ENCODE measurements around the gene PTPN13. TPM values are rescaled to one million over a fixed set of nuclear protein-coding genes. Genes with fewer than 3 reads are reported as not detected.

Gene PTPN13
- total RNA-seq, 2 experiments from 2014 or later, result 2.7 to 3.2 TPM

DNA sequence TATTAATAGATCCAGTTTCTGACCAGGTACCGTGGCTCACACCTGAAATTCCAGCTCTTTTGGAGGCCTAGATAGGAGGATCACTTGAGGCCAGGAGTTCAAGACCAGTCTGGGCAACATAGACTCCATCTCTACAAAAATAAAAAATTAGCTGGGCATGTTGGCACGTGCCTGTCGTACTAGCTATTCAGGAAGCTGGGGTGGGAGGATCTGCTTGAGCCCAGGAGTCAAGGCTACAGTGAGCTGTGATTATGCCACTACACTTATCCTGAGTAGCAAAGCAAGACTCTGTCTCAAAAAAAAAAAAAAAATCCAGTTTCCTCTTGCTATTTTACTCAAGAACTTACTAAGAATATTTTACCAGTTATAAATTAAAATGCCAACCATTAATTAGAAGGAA is 163.4 kb downstream of the PTPN13 start:
- Mint-ChIP-seq H3K9me3 (no peaks in the 10 kb centered on the region), H3K4me3 (no peak overlapping the region)
- intact Hi-C loops (cut with micrococcal nuclease), result no loop called here

DNA sequence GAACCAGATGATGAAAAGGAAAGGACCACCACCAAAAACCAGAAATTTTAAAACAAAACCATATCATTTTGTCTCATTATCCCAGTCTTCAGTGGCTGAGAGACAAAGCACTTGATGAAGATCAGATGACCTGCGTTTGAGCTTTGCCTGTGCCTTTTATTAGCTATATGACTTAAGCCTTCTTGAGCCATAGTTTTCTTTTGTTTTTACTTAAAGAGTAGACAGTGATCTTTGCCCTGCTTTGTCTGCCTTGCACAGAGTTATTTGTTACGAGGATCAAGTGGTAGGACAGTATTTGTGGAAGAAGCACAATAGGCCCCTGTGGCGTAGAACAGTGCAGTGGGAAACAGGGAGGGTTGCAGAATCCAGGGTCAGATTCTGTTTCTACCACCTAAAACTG is 165.2 kb downstream of the PTPN13 start:
- Mint-ChIP-seq H3K4me3 (no peak overlapping the region), H3K27me3 (peaks cover 2% of the 10 kb centered on the region), H3K27ac (no peak overlapping the region), H3K4me1 (ENCODE audit: low read depth) (no peaks in the 10 kb centered on the region), H3K9me3 (no peaks in the 10 kb centered on the region), H3K36me3 (no peaks in the 10 kb centered on the region)
- CTCF ChIA-PET, result interaction anchor here (1.0 kb wide), 1 partner anchor 263 kb away, joined by 3 read pairs; no protein-coding TSS in a partner anchor
- POLR2A ChIA-PET, result no interaction called here
- DNase-seq, result no peak
- intact Hi-C loops (cut with micrococcal nuclease), result no loop called here

More for the DNA sequence above, 163.4 kb downstream of the PTPN13 start:
- POLR2A ChIA-PET, result no interaction called here
- CTCF ChIA-PET, result no interaction called here
- no peak for DNase-seq
- H3K27me3 Mint-ChIP-seq, result peaks cover 2% of the 10 kb centered on the region
- H3K27ac Mint-ChIP-seq, result no peak overlapping the region
- no peaks in the 10 kb centered on the region for H3K4me1 Mint-ChIP-seq (ENCODE audit: low read depth)
- no peaks in the 10 kb centered on the region for H3K36me3 Mint-ChIP-seq

DNA sequence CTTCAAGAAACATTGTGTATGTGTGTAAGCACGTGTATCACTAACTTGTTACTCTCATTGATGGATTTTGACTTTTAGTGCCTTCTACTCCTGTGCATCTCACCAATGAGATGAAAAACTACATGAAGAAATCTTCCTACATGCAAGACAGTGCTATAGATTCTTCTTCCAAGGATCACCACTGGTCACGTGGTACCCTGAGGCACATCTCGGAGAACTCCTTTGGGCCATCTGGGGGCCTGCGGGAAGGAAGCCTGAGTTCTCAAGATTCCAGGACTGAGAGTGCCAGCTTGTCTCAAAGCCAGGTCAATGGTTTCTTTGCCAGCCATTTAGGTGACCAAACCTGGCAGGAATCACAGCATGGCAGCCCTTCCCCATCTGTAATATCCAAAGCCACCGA is 168.5 kb downstream of the PTPN13 start:
- POLR2A ChIA-PET, result no interaction called here
- DNase-seq, result no peak
- H3K27ac Mint-ChIP-seq, result no peak overlapping the region
- no peaks in the 10 kb centered on the region for H3K4me1 Mint-ChIP-seq (ENCODE audit: low read depth)
- no peaks in the 10 kb centered on the region for H3K9me3 Mint-ChIP-seq
- H3K36me3 Mint-ChIP-seq, result no peaks in the 10 kb centered on the region
- H3K27me3 Mint-ChIP-seq, result no peaks in the 10 kb centered on the region
- intact Hi-C loops (cut with micrococcal nuclease), result no loop called here
- H3K4me3 Mint-ChIP-seq, result no peak overlapping the region
- CTCF ChIA-PET, result no interaction called here

DNA sequence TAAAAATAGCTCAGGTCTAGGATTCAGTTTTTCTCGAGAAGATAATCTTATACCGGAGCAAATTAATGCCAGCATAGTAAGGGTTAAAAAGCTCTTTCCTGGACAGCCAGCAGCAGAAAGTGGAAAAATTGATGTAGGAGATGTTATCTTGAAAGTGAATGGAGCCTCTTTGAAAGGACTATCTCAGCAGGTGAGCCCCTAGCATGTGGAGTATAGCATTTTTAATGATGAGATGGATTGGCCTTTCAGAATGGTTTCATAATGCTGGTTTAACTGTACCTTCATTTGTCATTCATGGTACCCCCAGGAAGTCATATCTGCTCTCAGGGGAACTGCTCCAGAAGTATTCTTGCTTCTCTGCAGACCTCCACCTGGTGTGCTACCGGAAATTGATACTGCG is 175.7 kb downstream of the PTPN13 start:
- H3K9me3 Mint-ChIP-seq, result no peaks in the 10 kb centered on the region
- POLR2A ChIA-PET, result no interaction called here
- no peak for DNase-seq
- no peak overlapping the region for H3K4me3 Mint-ChIP-seq
- H3K4me1 Mint-ChIP-seq (ENCODE audit: low read depth), result no peaks in the 10 kb centered on the region
- no peaks in the 10 kb centered on the region for H3K36me3 Mint-ChIP-seq
- CTCF ChIA-PET, result no interaction called here
- peaks cover 4% of the 10 kb centered on the region for H3K27me3 Mint-ChIP-seq
- intact Hi-C loops (cut with micrococcal nuclease), result no loop called here
- H3K27ac Mint-ChIP-seq, result no peak overlapping the region

DNA sequence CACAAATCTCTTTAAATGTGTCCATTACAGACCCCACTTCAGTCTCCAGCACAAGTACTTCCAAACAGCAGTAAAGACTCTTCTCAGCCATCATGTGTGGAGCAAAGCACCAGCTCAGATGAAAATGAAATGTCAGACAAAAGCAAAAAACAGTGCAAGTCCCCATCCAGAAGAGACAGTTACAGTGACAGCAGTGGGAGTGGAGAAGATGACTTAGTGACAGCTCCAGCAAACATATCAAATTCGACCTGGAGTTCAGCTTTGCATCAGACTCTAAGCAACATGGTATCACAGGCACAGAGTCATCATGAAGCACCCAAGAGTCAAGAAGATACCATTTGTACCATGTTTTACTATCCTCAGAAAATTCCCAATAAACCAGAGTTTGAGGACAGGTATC is 177.0 kb downstream of the PTPN13 start:
- Mint-ChIP-seq H3K36me3 (no peaks in the 10 kb centered on the region), H3K4me1 (ENCODE audit: low read depth) (no peaks in the 10 kb centered on the region), H3K4me3 (no peak overlapping the region), H3K27me3 (peaks cover 4% of the 10 kb centered on the region), H3K9me3 (no peaks in the 10 kb centered on the region), H3K27ac (no peak overlapping the region)
- DNase-seq, result no peak
- intact Hi-C loops (cut with micrococcal nuclease), result no loop called here
- ChIA-PET POLR2A (no interaction called here), CTCF (no interaction called here)

DNA sequence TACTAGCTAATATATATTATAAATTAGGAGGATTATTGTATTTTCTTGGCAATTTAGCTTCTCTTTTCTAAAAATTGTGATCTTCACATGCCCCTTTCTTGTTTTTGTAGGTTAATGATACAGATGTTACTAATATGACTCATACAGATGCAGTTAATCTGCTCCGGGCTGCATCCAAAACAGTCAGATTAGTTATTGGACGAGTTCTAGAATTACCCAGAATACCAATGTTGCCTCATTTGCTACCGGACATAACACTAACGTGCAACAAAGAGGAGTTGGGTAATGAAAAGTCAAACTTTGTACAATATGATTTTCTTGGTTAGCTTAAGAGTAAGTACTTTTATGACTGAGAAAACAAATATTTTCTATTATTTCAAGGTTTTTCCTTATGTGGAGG is 180.9 kb downstream of the PTPN13 start:
- H3K27ac Mint-ChIP-seq, result no peak overlapping the region

DNA sequence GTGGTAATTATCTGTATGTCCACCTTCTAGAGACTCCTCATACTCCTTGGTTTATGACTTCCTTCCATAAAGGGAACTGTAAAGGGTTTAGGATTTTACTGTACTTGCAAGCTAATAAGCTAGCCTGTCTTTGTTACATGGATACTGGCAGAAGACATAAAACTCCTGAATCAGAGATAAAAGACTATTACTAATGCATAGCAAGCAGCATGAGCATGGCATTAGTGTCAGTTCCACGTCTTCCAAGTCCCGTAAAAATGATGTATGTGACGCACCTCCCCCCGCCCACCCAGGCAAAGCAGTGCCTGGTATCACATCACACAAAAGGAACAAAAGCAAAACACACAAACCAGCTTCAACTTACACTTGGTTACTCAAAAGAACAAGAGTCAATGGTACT is 184.1 kb downstream of the PTPN13 start:
- DNase-seq, result no peak
- H3K27ac Mint-ChIP-seq, result no peak overlapping the region
- peaks cover 4% of the 10 kb centered on the region for H3K27me3 Mint-ChIP-seq
- H3K4me3 Mint-ChIP-seq, result no peak overlapping the region
- intact Hi-C loops (cut with micrococcal nuclease), result no loop called here
- H3K9me3 Mint-ChIP-seq, result no peaks in the 10 kb centered on the region
- H3K36me3 Mint-ChIP-seq, result no peaks in the 10 kb centered on the region
- ChIA-PET CTCF (no interaction called here), POLR2A (no interaction called here)
- H3K4me1 Mint-ChIP-seq (ENCODE audit: low read depth), result no peaks in the 10 kb centered on the region

More for the DNA sequence above, 180.9 kb downstream of the PTPN13 start:
- CTCF ChIA-PET, result no interaction called here
- Mint-ChIP-seq H3K27me3 (peaks cover 2% of the 10 kb centered on the region), H3K9me3 (no peaks in the 10 kb centered on the region), H3K36me3 (no peaks in the 10 kb centered on the region), H3K4me1 (ENCODE audit: low read depth) (no peaks in the 10 kb centered on the region), H3K4me3 (no peak overlapping the region)
- intact Hi-C loops (cut with micrococcal nuclease), result no loop called here
- POLR2A ChIA-PET, result no interaction called here
- DNase-seq, result no peak

DNA sequence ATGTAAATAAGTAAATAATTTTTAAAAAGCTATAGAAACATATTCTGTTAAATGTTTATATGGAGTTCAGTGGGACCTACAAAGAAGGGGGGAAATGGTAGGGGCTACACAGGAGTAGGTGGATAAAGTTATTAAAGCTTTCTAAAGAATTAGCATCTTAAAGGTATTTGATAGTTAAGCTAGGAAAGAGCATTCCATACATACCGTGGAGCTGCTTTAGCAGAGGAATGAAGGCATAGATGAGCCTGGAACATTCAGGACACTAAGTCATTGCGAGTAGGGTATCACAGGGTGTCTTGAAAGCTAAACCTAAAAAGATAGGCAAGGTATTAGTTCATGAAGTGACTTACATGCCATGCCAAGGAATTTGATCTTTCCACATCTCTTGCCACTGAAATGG is 194.7 kb downstream of the PTPN13 start:
- H3K9me3 Mint-ChIP-seq, result peaks cover 2% of the 10 kb centered on the region
- no peaks in the 10 kb centered on the region for H3K27me3 Mint-ChIP-seq
- ChIA-PET POLR2A (no interaction called here), CTCF (no interaction called here)
- no peak overlapping the region for H3K27ac Mint-ChIP-seq
- H3K4me1 Mint-ChIP-seq (ENCODE audit: low read depth), result no peaks in the 10 kb centered on the region
- no peak for DNase-seq
- intact Hi-C loops (cut with micrococcal nuclease), result no loop called here
- H3K36me3 Mint-ChIP-seq, result no peaks in the 10 kb centered on the region
- no peak overlapping the region for H3K4me3 Mint-ChIP-seq

DNA sequence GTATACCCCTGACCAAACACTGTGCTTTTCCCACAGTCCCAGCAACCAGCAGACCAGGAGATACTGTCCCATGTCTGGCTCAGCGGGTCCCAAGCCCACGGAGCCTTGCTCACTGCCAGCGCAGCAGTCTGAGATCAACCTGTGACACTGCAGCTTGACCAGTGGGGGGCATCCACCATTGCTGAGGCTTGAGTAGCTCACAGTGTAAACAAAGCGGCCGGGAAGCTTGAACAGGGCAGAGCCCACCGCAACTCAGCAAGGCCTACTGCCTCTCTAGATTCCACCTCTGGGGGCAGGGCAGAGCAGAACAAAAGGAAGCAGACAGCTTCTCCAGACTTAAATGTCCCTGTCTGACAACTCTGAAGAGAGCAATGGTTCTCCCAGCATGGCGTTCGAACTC is 197.0 kb downstream of the PTPN13 start:
- ChIA-PET CTCF (no interaction called here), POLR2A (no interaction called here)
- H3K4me1 Mint-ChIP-seq (ENCODE audit: low read depth), result no peaks in the 10 kb centered on the region
- no peaks in the 10 kb centered on the region for H3K27me3 Mint-ChIP-seq
- H3K9me3 Mint-ChIP-seq, result peaks cover 13% of the 10 kb centered on the region
- intact Hi-C loops (cut with micrococcal nuclease), result no loop called here
- no peak overlapping the region for H3K4me3 Mint-ChIP-seq
- H3K36me3 Mint-ChIP-seq, result no peaks in the 10 kb centered on the region
- H3K27ac Mint-ChIP-seq, result no peak overlapping the region
- no peak for DNase-seq

DNA sequence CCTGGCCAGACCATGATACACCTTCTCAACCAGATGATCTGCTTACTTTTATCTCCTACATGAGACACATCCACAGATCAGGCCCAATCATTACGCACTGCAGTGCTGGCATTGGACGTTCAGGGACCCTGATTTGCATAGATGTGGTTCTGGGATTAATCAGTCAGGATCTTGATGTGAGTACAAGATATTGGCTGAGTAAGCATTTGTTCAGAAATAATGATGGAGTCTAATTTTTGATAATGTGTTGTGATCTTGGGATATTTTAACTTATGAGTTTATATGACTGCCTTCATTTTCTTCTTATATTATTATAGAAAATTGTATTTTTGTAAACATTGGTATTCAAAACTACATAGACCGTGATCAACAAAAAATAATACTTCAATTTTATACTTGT is 215.7 kb downstream of the PTPN13 start:
- H3K27ac Mint-ChIP-seq, result no peak overlapping the region
- H3K4me1 Mint-ChIP-seq (ENCODE audit: low read depth), result no peaks in the 10 kb centered on the region
- intact Hi-C loops (cut with micrococcal nuclease), result no loop called here
- no peak overlapping the region for H3K4me3 Mint-ChIP-seq
- H3K36me3 Mint-ChIP-seq, result peaks cover 2% of the 10 kb centered on the region
- H3K9me3 Mint-ChIP-seq, result no peaks in the 10 kb centered on the region
- DNase-seq, result no peak
- POLR2A ChIA-PET, result no interaction called here
- H3K27me3 Mint-ChIP-seq, result no peaks in the 10 kb centered on the region
- CTCF ChIA-PET, result no interaction called here

DNA sequence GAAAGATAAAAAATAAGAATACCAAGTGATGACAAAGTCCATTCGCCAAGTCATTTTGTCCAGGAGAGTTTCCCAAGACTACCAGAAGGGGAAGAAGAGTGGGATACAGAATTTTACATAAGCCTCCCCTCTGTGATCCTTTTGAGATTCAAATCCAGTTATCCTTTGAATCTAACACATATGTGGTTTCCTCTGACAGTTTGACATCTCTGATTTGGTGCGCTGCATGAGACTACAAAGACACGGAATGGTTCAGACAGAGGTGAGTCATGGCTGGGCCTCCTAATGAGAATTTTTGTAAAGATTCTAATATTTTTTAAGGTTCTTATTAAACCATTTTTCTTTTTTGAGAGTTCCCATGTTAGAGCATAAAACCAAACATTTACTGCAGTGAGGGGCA is 216.7 kb downstream of the PTPN13 start:
- no peak overlapping the region for H3K4me3 Mint-ChIP-seq
- H3K9me3 Mint-ChIP-seq, result peaks cover 10% of the 10 kb centered on the region
- ChIA-PET POLR2A (no interaction called here), CTCF (no interaction called here)
- intact Hi-C loops (cut with micrococcal nuclease), result no loop called here
- H3K4me1 Mint-ChIP-seq (ENCODE audit: low read depth), result no peaks in the 10 kb centered on the region
- peaks cover 2% of the 10 kb centered on the region for H3K36me3 Mint-ChIP-seq
- DNase-seq, result no peak
- no peak overlapping the region for H3K27ac Mint-ChIP-seq
- no peaks in the 10 kb centered on the region for H3K27me3 Mint-ChIP-seq

DNA sequence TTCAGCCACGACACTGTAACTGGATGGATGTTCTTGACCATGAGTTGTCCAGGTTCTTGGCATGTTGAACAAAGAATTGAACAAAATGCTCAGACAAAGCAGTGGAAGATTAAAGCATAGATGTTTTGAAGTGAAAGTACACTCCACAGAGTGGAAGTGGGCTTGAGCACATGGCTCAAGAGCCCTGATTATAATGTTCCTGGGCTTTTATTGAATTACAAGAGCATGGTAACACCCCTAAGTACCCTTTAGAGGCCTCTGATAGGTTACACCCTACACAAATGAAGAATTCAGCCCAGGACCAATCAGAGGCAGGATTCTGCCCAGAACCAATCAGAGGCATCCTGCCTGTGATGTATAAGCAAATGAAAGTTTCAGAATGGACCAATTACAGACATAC is 221.5 kb downstream of the PTPN13 start:
- H3K9me3 Mint-ChIP-seq, result peaks cover 17% of the 10 kb centered on the region
- intact Hi-C loops (cut with micrococcal nuclease), result no loop called here
- H3K4me1 Mint-ChIP-seq (ENCODE audit: low read depth), result no peaks in the 10 kb centered on the region
- peaks cover 2% of the 10 kb centered on the region for H3K36me3 Mint-ChIP-seq
- H3K4me3 Mint-ChIP-seq, result no peak overlapping the region
- DNase-seq, result no peak
- no peaks in the 10 kb centered on the region for H3K27me3 Mint-ChIP-seq
- CTCF ChIA-PET, result interaction anchor here (0.6 kb wide), 1 partner anchor 291 kb away, joined by 6 read pairs; no protein-coding TSS in a partner anchor
- no peak overlapping the region for H3K27ac Mint-ChIP-seq
- POLR2A ChIA-PET, result no interaction called here

DNA sequence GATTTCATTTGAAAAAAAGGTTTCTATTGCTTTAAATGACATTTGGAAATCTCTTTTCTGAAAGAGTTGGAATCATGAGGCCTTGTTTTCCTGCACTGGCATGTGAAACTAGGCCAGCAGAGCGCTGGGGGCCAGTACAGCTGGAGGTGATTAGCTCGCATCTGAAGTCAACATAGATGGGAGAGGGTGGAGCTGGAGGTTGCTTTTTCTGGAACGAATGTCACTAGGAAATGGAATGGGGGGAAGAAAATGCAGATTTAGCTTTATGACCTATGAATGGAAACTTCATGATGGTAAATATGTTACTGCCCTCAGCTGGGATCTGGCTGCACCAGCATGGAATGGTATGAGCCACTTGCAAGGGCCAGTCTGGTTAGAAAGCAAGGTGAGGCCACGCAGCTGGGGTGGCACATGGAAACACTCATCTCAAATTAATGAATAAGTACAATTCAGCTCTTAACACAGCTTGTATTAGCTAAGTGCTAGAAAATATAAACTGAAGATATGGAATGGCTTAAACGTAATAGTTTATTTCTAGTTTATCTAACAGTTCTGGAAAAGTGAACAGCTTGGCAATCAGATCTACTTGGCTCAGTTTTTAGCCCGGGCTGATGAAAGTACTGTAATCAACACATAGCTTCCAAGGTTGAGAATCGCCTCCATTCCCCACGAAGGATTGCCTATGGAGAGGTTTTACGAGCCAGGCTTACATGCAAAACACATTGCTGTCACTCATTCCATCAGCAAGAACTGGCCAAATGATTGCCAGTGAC is 222.6 kb downstream of the PTPN13 start:
- ChIA-PET CTCF (no interaction called here), POLR2A (no interaction called here)
- H3K27me3 Mint-ChIP-seq, result no peaks in the 10 kb centered on the region

More for the DNA sequence above, 222.6 kb downstream of the PTPN13 start:
- no peak for DNase-seq
- no peak overlapping the region for H3K4me3 Mint-ChIP-seq
- peaks cover 17% of the 10 kb centered on the region for H3K9me3 Mint-ChIP-seq
- intact Hi-C loops (cut with micrococcal nuclease), result no loop called here
- peaks cover 2% of the 10 kb centered on the region for H3K36me3 Mint-ChIP-seq
- H3K27ac Mint-ChIP-seq, result no peak overlapping the region
- no peaks in the 10 kb centered on the region for H3K4me1 Mint-ChIP-seq (ENCODE audit: low read depth)

Measured in activated CD4-positive, alpha-beta memory T cell treated with anti-CD3 and anti-CD28 coated beads for 36 hours (primary cell).